A549 (cell line): Measurements from ENCODE around the gene TAF15. TPM values are rescaled to one million over a fixed set of nuclear protein-coding genes. Genes with fewer than 3 reads are reported as not detected.

Experiments used
- ATAC-seq, 2 experiments: fragments of 200-7000 bp in 1 of 2; fragments of >200 bp in 1 of 2; cut with Nextera tagmentation in 1 of 2; cut with Tn5 transposase in 1 of 2; 3 replicates each; pipeline versions ENCODE4 v1.8.0 to v1.9.1; 2018 to 2020; ENCODE audit warnings: mild to moderate bottlenecking in 1 of 2, moderate library complexity in 1 of 2
- CTCF ChIA-PET: fragments of 300-600 bp; sonication (Branson Sonifier 250); formaldehyde crosslinking; extraction: SDS; loops from one replicate; lab custom pipeline; 2021; ENCODE audit warnings: antibody characterized with exemption, inconsistent platforms; lab: Yijun Ruan, JAX
- POLR2A ChIA-PET: fragments of 350-600 bp; formaldehyde crosslinking; extraction: SDS; loops from one replicate; lab custom pipeline; 2021; ENCODE audit warnings: antibody characterized with exemption, inconsistent platforms; lab: Yijun Ruan, JAX
- DNase-seq, 2 experiments: peaks; one replicate each; pipeline versions ENCODE4 v3.0.0 to v3.0.0-alpha.2; 2011 to 2016; ENCODE audit warnings: low read depth in 1 of 2, low spot score in 1 of 2
- FAIRE-seq: peaks from 2 replicates; lab custom pipeline; 2011; peaks lifted over from hg19 to GRCh38; lab: Jason Lieb, UNC
- H3K27ac ChIP-seq, 2 experiments: fragments of >200 bp; sonication (Bioruptor Twin); formaldehyde crosslinking; 3 replicates each; pipeline ENCODE4 v1.5.1; 2016 to 2017
- H3K4me1 ChIP-seq: fragments of >200 bp; sonication (Bioruptor Twin); formaldehyde crosslinking; 3 replicates; pipeline ENCODE4 v1.6.1; 2016
- H3K4me2 ChIP-seq: fragments of >200 bp; sonication (Bioruptor Twin); formaldehyde crosslinking; 3 replicates; pipeline ENCODE4 v1.6.1; 2016
- H3K4me3 ChIP-seq: fragments of >200 bp; sonication (Bioruptor Twin); formaldehyde crosslinking; 3 replicates; pipeline ENCODE4 v1.5.1; 2016
- H3K9me3 ChIP-seq: fragments of >200 bp; sonication (Bioruptor Twin); formaldehyde crosslinking; 3 replicates; pipeline ENCODE4 v1.6.1; 2016
- ATOH8 ChIP-seq: fragments of 250-450 bp; sonication (Bioruptor Pico); IDR thresholded peaks from 2 replicates; pipeline ENCODE4 v1.5.0; 2020; ENCODE audit warnings: low read depth, mild to moderate bottlenecking, moderate library complexity
- BCL3 ChIP-seq: fragments of >200 bp; sonication (Bioruptor Twin); formaldehyde crosslinking; IDR thresholded peaks from 3 replicates; pipeline ENCODE4 v1.6.1; 2016
- CBX2 ChIP-seq: fragments of 200-600 bp; sonication (generic); IDR thresholded peaks from 2 replicates; pipeline ENCODE4 v1.6.1; 2016; ENCODE audit warnings: low read depth, mild to moderate bottlenecking, borderline replicate concordance
- CBX8 ChIP-seq: fragments of 200-600 bp; sonication (generic); IDR thresholded peaks from 2 replicates; pipeline ENCODE4 v1.6.1; 2016
- CHD4 ChIP-seq: fragments of 200-600 bp; sonication (generic); IDR thresholded peaks from 2 replicates; pipeline ENCODE4 v1.6.1; 2016; ENCODE audit warnings: antibody characterized with exemption, mild to moderate bottlenecking, borderline replicate concordance
- CTCF ChIP-seq: fragments of >200 bp; sonication (Bioruptor Twin); formaldehyde crosslinking; IDR thresholded peaks from 3 replicates; pipeline ENCODE4 v1.5.1; 2016
- E2F6 ChIP-seq: IDR thresholded peaks from 2 replicates; pipeline ENCODE4 v1.6.1; 2012; ENCODE audit warnings: low read depth, borderline replicate concordance
- EHF ChIP-seq: fragments of 250-450 bp; sonication (Bioruptor Pico); IDR thresholded peaks from 2 replicates; pipeline ENCODE4 v1.5.0; 2020; ENCODE audit warnings: mild to moderate bottlenecking
- EP300 ChIP-seq, 2 experiments: fragments of >200 bp; sonication (Bioruptor Twin); formaldehyde crosslinking; IDR thresholded peaks; 2 replicates in 1 of 2; 3 replicates in 1 of 2; pipeline ENCODE4 v1.6.1; 2016 to 2017
- FOSB ChIP-seq: fragments of 250-450 bp; sonication (Bioruptor Pico); IDR thresholded peaks from 2 replicates; pipeline ENCODE4 v1.5.0; 2020; ENCODE audit warnings: mild to moderate bottlenecking, moderate library complexity
- FOSL2 ChIP-seq, 2 experiments: fragments of 450-650 bp in 1 of 2; fragments of >200 bp in 1 of 2; sonication (Bioruptor Twin) in 1 of 2; formaldehyde crosslinking; IDR thresholded peaks; 2 replicates each; pipeline versions ENCODE4 v1.5.0 to v1.6.1; 2016 to 2020; ENCODE audit warnings: mild to moderate bottlenecking in 1 of 2, moderate library complexity in 1 of 2
- HES2 ChIP-seq: fragments of >200 bp; sonication (Bioruptor Twin); formaldehyde crosslinking; IDR thresholded peaks from 2 replicates; pipeline ENCODE4 v1.6.1; 2016
- HEYL ChIP-seq: fragments of 250-450 bp; sonication (Bioruptor Pico); IDR thresholded peaks from 2 replicates; pipeline ENCODE4 v1.8.0; 2021; ENCODE audit warnings: mild to moderate bottlenecking, moderate library complexity
- HOXA7 ChIP-seq: fragments of 250-450 bp; sonication (Bioruptor Pico); IDR thresholded peaks from 2 replicates; pipeline ENCODE4 v1.5.0; 2020; ENCODE audit warnings: mild to moderate bottlenecking, moderate library complexity
- MYC ChIP-seq: IDR thresholded peaks from 2 replicates; pipeline ENCODE4 v1.6.1; 2012; ENCODE audit warnings: mild to moderate bottlenecking, inconsistent platforms, low read length, improper control_type of control experiment, borderline replicate concordance
- NPAS2 ChIP-seq: fragments of 250-450 bp; sonication (Bioruptor Pico); IDR thresholded peaks from 2 replicates; pipeline ENCODE4 v1.8.0; 2022; ENCODE audit warnings: mild to moderate bottlenecking, moderate library complexity, borderline replicate concordance
- NR3C1 ChIP-seq: fragments of >200 bp; sonication (Bioruptor Twin); formaldehyde crosslinking; IDR thresholded peaks from 3 replicates; pipeline ENCODE4 v1.6.1; 2017
- PHF8 ChIP-seq: fragments of 200-600 bp; sonication (generic); IDR thresholded peaks from 2 replicates; pipeline ENCODE4 v1.6.1; 2016; ENCODE audit warnings: low read depth, mild to moderate bottlenecking, antibody characterized with exemption, moderate library complexity, borderline replicate concordance
- POLR2A ChIP-seq: IDR thresholded peaks from 2 replicates; pipeline ENCODE4 v1.6.1; 2012; ENCODE audit warnings: mild to moderate bottlenecking, low read length
- REST ChIP-seq: fragments of 200-600 bp; sonication (generic); IDR thresholded peaks from 2 replicates; pipeline ENCODE4 v1.6.1; 2016; ENCODE audit warnings: antibody characterized with exemption, mild to moderate bottlenecking, moderate library complexity
- SREBF2 ChIP-seq: fragments of 450-650 bp; IDR thresholded peaks from 2 replicates; pipeline ENCODE4 v1.6.1; 2014; ENCODE audit warnings: mild to moderate bottlenecking, moderate library complexity
- USF2 ChIP-seq: fragments of 450-650 bp; IDR thresholded peaks from 2 replicates; pipeline ENCODE4 v1.6.1; 2014; ENCODE audit warnings: antibody characterized with exemption
- ZFP36 ChIP-seq: fragments of 450-650 bp; IDR thresholded peaks from 2 replicates; pipeline ENCODE4 v1.6.1; 2014; ENCODE audit warnings: borderline replicate concordance; ENCODE audit not compliant: partially characterized antibody
- ZNF302 ChIP-seq: fragments of 250-450 bp; sonication (Bioruptor Pico); IDR thresholded peaks from 2 replicates; pipeline ENCODE4 v1.9.0; 2021; ENCODE audit warnings: inconsistent platforms, mild to moderate bottlenecking, moderate library complexity
- ZSCAN20 ChIP-seq: fragments of 250-450 bp; sonication (Bioruptor Pico); IDR thresholded peaks from 2 replicates; pipeline ENCODE4 v1.8.0; 2022; ENCODE audit warnings: mild to moderate bottlenecking, moderate library complexity
- WGBS: methylation state at CpG from one replicate; pipeline ENCODE4 v1.1.6; 2017; ENCODE audit errors: missing lambda C conversion rate; 5-methylcytosine and 5-hydroxymethylcytosine counted together
- polyA plus RNA-seq, 4 experiments: library from polyadenylated mRNA; depleted of rRNA in 3 of 4; stranded (reverse); fragments of >200 nt; fragmentation: RNase III in 1 of 4; extraction: RNeasy Plus Mini Kit Qiagen cat#74134 plus additional on column Dnase treatment in 1 of 4; gene quantifications; 2 replicates in 3 of 4; 3 replicates in 1 of 4; pipeline ENCODE4 v1.2.3, GENCODE V29; 2011 to 2017

TAF15 gene
- polyA plus RNA-seq, 2 of the 4 experiments (the other 2 are of a cell fraction): 130 to 544 TPM

GRCh38 chr17:35843698-35844097, 34.4 kb downstream of the TAF15 start:
- Histone ChIP-seq H3K9me3 (no peaks in the 10 kb centered on the region), H3K4me3 (no peak overlapping the region), H3K4me2 (no peak overlapping the region)
- no peak for TF ChIP-seq E2F6
- TF ChIP-seq SREBF2: no peak
- no peak for TF ChIP-seq ZSCAN20 (CRISPR knock-in tag)
- TF ChIP-seq EHF: no peak
- TF ChIP-seq CTCF: no peak
- TF ChIP-seq CHD4: no peak
- no peak for TF ChIP-seq CBX2
- no peak for TF ChIP-seq EP300 (IDR thresholded peaks at IDR 0.05)
- TF ChIP-seq, all 56 proteins: peak for 0
- DNase-seq (no peak), FAIRE-seq (no peak), ATAC-seq (no peak)
- H3K27ac ChIP-seq: no peak overlapping the region
- CTCF ChIA-PET: no interaction called here
- POLR2A ChIA-PET: no interaction called here
- WGBS: 96% methylated on average over 2 of the region's 2 CpGs
- peaks cover 6% of the 10 kb centered on the region; the same call in 2 of the 3 replicates for H3K4me1 ChIP-seq

- WGBS: 93% methylated on average over 19 of the region's 19 CpGs
- TF ChIP-seq REST: no peak
- no peak for TF ChIP-seq POLR2A
- no peak for TF ChIP-seq ATOH8 (CRISPR knock-in tag)
- no peak for TF ChIP-seq USF2
- TF ChIP-seq ZNF302 (CRISPR knock-in tag): no peak
- TF ChIP-seq FOSB (CRISPR knock-in tag): no peak
- no peak for TF ChIP-seq ZFP36
- no peak for TF ChIP-seq PHF8
- no peak for TF ChIP-seq E2F6
- no peak for TF ChIP-seq NPAS2 (CRISPR knock-in tag)
- no peak for TF ChIP-seq HES2
- TF ChIP-seq SREBF2: no peak
- TF ChIP-seq ZSCAN20 (CRISPR knock-in tag): no peak
- TF ChIP-seq BCL3: no peak
- TF ChIP-seq CBX8: no peak
- TF ChIP-seq HOXA7: no peak
- no peak for TF ChIP-seq FOSL2 (IDR thresholded peaks at IDR 0.05)
- no peak for TF ChIP-seq FOSL2 (CRISPR knock-in tag; IDR thresholded peaks at IDR 0.05)
- TF ChIP-seq NR3C1: no peak
- no peak for TF ChIP-seq HEYL (CRISPR knock-in tag)
- no peak for TF ChIP-seq MYC
- TF ChIP-seq, all 56 proteins: peak for 0
- ChIA-PET POLR2A (no interaction called here), CTCF (no interaction called here)
- Histone ChIP-seq H3K27ac (no peak overlapping the region), H3K4me3 (no peak overlapping the region), H3K4me2 (no peak overlapping the region), H3K4me1 (peaks cover 6% of the 10 kb centered on the region; the same call in 2 of the 3 replicates), H3K9me3 (no peaks in the 10 kb centered on the region)
- ATAC-seq (no peak), FAIRE-seq (no peak), DNase-seq (no peak)
These were observed 35.3 kb downstream of the TAF15 start for GRCh38 chr17:35844547-35844946.
